ENCODE results near the gene CSAD. TPM values are rescaled to one million over a fixed set of nuclear protein-coding genes. Genes with fewer than 3 reads are reported as not detected.

The CSAD gene
- total and polyA plus RNA-seq, 2 experiments from 2014 or later = 8.6 to 14.2 TPM

DNA sequence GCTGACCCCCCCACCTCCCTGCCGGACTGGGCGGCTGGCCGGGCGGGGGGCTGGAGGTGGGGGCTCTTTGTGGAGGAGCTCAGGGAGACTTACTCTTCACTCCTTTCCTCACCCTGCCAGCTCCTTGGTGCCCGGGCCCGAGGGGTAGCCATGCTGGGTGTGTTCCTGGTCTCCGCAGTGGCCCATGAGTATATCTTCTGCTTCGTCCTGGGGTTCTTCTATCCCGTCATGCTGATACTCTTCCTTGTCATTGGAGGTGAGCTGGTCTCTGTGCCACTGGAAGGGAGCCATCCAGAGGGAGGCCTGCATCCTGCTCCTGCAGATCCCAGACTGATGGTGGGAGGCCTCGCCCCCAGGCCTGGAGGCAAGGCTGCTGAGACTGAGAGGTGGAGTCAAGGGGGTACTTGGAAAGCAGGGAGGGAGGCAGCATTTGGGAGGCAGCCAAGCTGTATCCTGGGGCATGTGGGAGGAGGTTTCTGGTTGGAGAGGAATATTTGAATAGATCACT, 57.7 kb downstream of the CSAD start:
- in situ Hi-C loops (cut with MboI) = no loop called here
- Histone ChIP-seq H3K79me2 (ENCODE audit: insufficient read depth) (no peaks in the 10 kb centered on the region), H3K4me3 (no peak overlapping the region), H3K4me1 (ENCODE audit: insufficient read depth) (peaks cover 13% of the 10 kb centered on the region), H3K9me2 (ENCODE audit: insufficient read depth) (no peaks in the 10 kb centered on the region), H3K27me3 (replicated peaks; ENCODE audit: insufficient read depth) (no peaks in the 10 kb centered on the region), H3K36me3 (ENCODE audit: low read depth) (no peaks in the 10 kb centered on the region), H2AFZ (peak overlapping the region; percentile 34; the same call in 1 of the 2 replicates), H3F3A (ENCODE audit: insufficient read depth) (no peaks in the 10 kb centered on the region), H3K9ac (no peak overlapping the region), H4K20me1 (ENCODE audit: insufficient read depth) (no peaks in the 10 kb centered on the region), H3K9me3 (ENCODE audit: low read depth) (no peaks in the 10 kb centered on the region), H3K4me2 (ENCODE audit: unreplicated experiment) (no peak overlapping the region), H3K27ac (no peak overlapping the region)
- 84 to 88% methylated on average over 10 of the region's 10 CpGs for WGBS, 2 experiments (ENCODE audit: low coverage in 1 of 2, low lambda C conversion rate in 2 of 2, missing lambda C conversion rate in 2 of 2)
- TF ChIP-seq EZH2phosphoT487 (IDR thresholded peaks at IDR 0.05; ENCODE audit: insufficient read depth, low read depth) (no peak), EZH2 (IDR thresholded peaks at IDR 0.05; ENCODE audit: insufficient read depth, poor library complexity, severe bottlenecking) (no peak)
- DNase-seq = peak; percentile 37

GRCh38 chr12:53120685-53121525, 59.8 kb downstream of the CSAD start:
- Histone ChIP-seq H3K4me2 (ENCODE audit: unreplicated experiment) (no peak overlapping the region), H3K36me3 (ENCODE audit: low read depth) (no peaks in the 10 kb centered on the region), H3K27me3 (replicated peaks; ENCODE audit: insufficient read depth) (no peaks in the 10 kb centered on the region), H3K9ac (no peak overlapping the region), H3K27ac (no peak overlapping the region), H3K9me3 (ENCODE audit: low read depth) (no peaks in the 10 kb centered on the region), H3K4me3 (no peak overlapping the region), H2AFZ (no peak overlapping the region), H3F3A (ENCODE audit: insufficient read depth) (no peaks in the 10 kb centered on the region), H3K79me2 (ENCODE audit: insufficient read depth) (no peaks in the 10 kb centered on the region), H4K20me1 (ENCODE audit: insufficient read depth) (no peaks in the 10 kb centered on the region), H3K4me1 (ENCODE audit: insufficient read depth) (peaks cover 13% of the 10 kb centered on the region), H3K9me2 (ENCODE audit: insufficient read depth) (no peaks in the 10 kb centered on the region)
- WGBS, 2 experiments (ENCODE audit: low coverage in 1 of 2, low lambda C conversion rate in 2 of 2, missing lambda C conversion rate in 2 of 2) = 81 to 82% methylated on average over 12 of the region's 12 CpGs
- in situ Hi-C loops (cut with MboI) = no loop called here
- DNase-seq = no peak
- TF ChIP-seq EZH2phosphoT487 (IDR thresholded peaks at IDR 0.05; ENCODE audit: insufficient read depth, low read depth) = no peak
- TF ChIP-seq EZH2 (IDR thresholded peaks at IDR 0.05; ENCODE audit: insufficient read depth, poor library complexity, severe bottlenecking) = no peak

DNA sequence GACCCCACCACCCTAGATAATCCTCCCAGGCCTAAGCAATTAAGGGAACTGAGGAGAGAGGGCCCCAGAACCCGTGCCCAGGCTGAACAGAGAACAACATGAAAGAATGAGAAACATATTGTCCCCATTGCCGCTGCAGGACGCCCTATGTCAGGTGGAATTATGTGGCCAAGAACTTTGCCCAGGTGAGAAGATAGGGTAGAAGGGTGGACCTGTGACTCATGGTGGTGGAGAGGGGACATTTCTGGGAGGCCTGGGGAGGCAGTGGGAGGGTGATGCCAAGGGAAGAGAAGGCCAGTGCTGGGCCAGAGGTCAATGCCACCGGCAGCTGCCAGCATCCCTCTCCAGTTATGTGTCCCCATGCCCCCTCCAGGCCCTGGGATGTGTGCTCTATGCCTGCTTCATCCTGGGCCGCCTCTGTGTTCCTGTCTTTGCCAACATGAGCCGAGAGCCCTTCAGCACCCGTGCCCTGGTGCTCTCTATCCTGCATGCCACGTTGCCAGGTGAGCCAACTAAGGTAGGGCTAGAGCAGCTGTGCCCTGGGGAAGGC, 61.9 kb downstream of the CSAD start:
- no peak overlapping the region for H3K4me2 ChIP-seq (ENCODE audit: unreplicated experiment)
- H3K36me3 ChIP-seq (ENCODE audit: low read depth) = no peaks in the 10 kb centered on the region
- H3F3A ChIP-seq (ENCODE audit: insufficient read depth) = no peaks in the 10 kb centered on the region
- no peak for DNase-seq
- 81 to 84% methylated on average over 8 of the region's 8 CpGs for WGBS, 2 experiments (ENCODE audit: low coverage in 1 of 2, low lambda C conversion rate in 2 of 2, missing lambda C conversion rate in 2 of 2)
- H4K20me1 ChIP-seq (ENCODE audit: insufficient read depth) = no peaks in the 10 kb centered on the region
- no peaks in the 10 kb centered on the region for H3K9me3 ChIP-seq (ENCODE audit: low read depth)
- no peak for TF ChIP-seq EZH2 (IDR thresholded peaks at IDR 0.05; ENCODE audit: insufficient read depth, poor library complexity, severe bottlenecking)
- TF ChIP-seq EZH2phosphoT487 (IDR thresholded peaks at IDR 0.05; ENCODE audit: insufficient read depth, low read depth) = no peak
- H3K4me1 ChIP-seq (ENCODE audit: insufficient read depth) = peaks cover 8% of the 10 kb centered on the region
- in situ Hi-C loops (cut with MboI) = no loop called here
- no peak overlapping the region for H2AFZ ChIP-seq
- H3K9me2 ChIP-seq (ENCODE audit: insufficient read depth) = no peaks in the 10 kb centered on the region
- no peaks in the 10 kb centered on the region for H3K79me2 ChIP-seq (ENCODE audit: insufficient read depth)
- no peak overlapping the region for H3K4me3 ChIP-seq
- H3K9ac ChIP-seq = no peak overlapping the region
- no peaks in the 10 kb centered on the region for H3K27me3 ChIP-seq (replicated peaks; ENCODE audit: insufficient read depth)
- no peak overlapping the region for H3K27ac ChIP-seq

DNA sequence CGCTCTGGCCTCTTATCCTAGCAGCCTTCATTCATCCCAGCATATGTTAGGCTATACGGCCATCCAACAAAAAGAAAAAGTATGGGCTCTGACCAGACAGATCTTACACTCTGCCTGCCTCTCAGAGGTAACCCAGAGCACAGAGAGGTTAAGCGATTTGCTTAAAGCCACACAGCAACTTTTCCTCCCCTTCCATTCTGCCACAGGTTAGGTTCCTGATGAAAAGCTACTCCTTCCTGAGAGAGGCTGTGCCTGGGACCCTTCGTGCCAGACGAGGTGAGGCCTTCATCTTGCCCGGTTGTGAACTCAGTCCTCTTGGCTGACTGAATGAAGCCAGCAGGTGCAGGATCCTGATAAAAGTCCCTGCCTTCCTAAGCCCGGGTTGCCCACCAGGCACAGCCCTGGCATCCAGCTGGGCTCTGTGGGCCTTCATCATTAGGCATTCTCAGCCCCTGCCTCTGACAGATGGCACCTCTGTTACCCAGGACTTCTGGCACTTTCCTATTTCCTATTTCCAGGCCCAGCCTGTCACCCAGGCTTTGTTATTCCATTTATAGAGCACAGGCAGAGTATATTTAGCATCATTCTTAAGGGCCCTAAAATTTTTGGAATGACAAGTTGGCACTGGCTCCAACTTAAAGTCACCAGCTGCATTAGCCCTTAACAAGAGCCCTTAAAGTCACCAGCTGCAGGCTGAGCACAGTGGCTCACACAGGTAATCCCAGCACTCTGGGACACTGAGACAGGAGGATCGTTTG, 64.7 kb downstream of the CSAD start:
- in situ Hi-C loops (cut with MboI) = no loop called here
- H3K9me3 ChIP-seq (ENCODE audit: low read depth) = no peaks in the 10 kb centered on the region
- no peaks in the 10 kb centered on the region for H3K4me1 ChIP-seq (ENCODE audit: insufficient read depth)
- no peaks in the 10 kb centered on the region for H3F3A ChIP-seq (ENCODE audit: insufficient read depth)
- H3K27ac ChIP-seq = no peak overlapping the region
- H3K36me3 ChIP-seq (ENCODE audit: low read depth) = no peaks in the 10 kb centered on the region
- H4K20me1 ChIP-seq (ENCODE audit: insufficient read depth) = no peaks in the 10 kb centered on the region
- no peak overlapping the region for H2AFZ ChIP-seq
- 80 to 81% methylated on average over 8 of the region's 8 CpGs for WGBS, 2 experiments (ENCODE audit: low coverage in 1 of 2, low lambda C conversion rate in 2 of 2, missing lambda C conversion rate in 2 of 2)
- H3K4me3 ChIP-seq = no peak overlapping the region
- H3K9ac ChIP-seq = no peak overlapping the region
- TF ChIP-seq EZH2 (IDR thresholded peaks at IDR 0.05; ENCODE audit: insufficient read depth, poor library complexity, severe bottlenecking) (no peak), EZH2phosphoT487 (IDR thresholded peaks at IDR 0.05; ENCODE audit: insufficient read depth, low read depth) (no peak)
- H3K27me3 ChIP-seq (replicated peaks; ENCODE audit: insufficient read depth) = no peaks in the 10 kb centered on the region
- no peak overlapping the region for H3K4me2 ChIP-seq (ENCODE audit: unreplicated experiment)
- DNase-seq = no peak
- no peaks in the 10 kb centered on the region for H3K79me2 ChIP-seq (ENCODE audit: insufficient read depth)
- H3K9me2 ChIP-seq (ENCODE audit: insufficient read depth) = no peaks in the 10 kb centered on the region
